ENCODE measurements around the gene INA. TPM values are rescaled to one million over a fixed set of nuclear protein-coding genes. Genes with fewer than 3 reads are reported as not detected.

The INA gene
- total and polyA plus RNA-seq, 12 donors, result 0.18 to 18.3 (median 6.8) TPM; not detected in 1

DNA sequence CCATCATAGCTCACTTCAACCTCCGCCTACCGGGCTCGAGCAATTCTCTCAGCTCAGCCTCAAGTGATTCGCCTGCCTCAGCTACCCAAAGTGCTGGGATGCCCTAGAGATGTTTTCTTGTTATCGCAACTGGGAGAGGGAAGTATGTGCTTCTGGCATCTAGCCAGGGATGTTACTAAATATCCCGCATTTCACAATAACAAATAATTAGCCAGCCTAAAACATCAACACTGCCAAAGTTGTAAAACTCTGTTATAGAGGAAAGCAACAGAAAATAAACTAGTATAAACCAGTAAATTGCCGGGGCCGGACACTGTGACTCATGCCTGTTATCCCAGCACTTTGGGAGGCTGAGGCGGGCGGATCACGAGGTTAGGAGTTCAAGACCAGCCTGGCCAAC, 7.2 kb downstream of the INA start:
- peaks cover 9% of the 10 kb centered on the region for H3K27me3 ChIP-seq
- no peak for DNase-seq
- no peaks in the 10 kb centered on the region for H3K36me3 ChIP-seq (replicated peaks in 1 of 2)
- intact Hi-C loops (cut with DNase I), result no loop called here
- TF ChIP-seq CTCF (IDR thresholded peaks at IDR 0.05), result no peak
- TF ChIP-seq POLR2A (IDR thresholded peaks at IDR 0.05), result no peak
- no peak overlapping the region for H3K4me3 ChIP-seq
- H3K9me3 ChIP-seq (replicated peaks in 1 of 3), result no peaks in the 10 kb centered on the region
- 65 to 74% (median 70%) methylated on average over 11 of the region's 11 CpGs for WGBS, 4 donors
- H3K4me1 ChIP-seq (replicated peaks in 1 of 2), result no peaks in the 10 kb centered on the region
- no peak overlapping the region for H3K27ac ChIP-seq

DNA sequence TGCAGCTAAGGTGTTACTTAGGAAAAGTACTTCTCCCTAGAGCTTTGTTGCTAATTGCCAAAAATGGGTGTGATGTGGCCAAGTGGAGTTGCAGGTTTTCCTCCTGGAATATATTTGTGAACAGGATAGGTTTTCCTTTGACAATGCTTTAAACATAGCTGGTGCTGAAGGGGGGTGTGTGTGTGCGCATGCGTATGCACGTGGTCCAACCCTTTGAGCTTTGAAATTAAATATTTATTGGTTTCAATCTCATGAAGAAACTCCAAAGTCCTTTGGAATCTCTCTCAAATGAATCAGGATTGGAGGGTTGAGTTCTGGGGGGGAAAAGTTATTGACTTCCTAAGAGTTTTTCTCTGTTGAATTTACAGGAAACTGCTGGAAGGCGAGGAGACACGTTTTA, 11.1 kb downstream of the INA start:
- Histone ChIP-seq H3K4me1 (replicated peaks in 1 of 2) (no peaks in the 10 kb centered on the region), H3K36me3 (replicated peaks in 1 of 2) (no peaks in the 10 kb centered on the region), H3K9me3 (replicated peaks in 1 of 3) (no peaks in the 10 kb centered on the region), H3K27ac (no peak overlapping the region), H3K4me3 (no peak overlapping the region), H3K27me3 (peaks cover 9% of the 10 kb centered on the region)
- TF ChIP-seq CTCF (IDR thresholded peaks at IDR 0.05), result no peak
- TF ChIP-seq POLR2A (IDR thresholded peaks at IDR 0.05), result no peak
- intact Hi-C loops (cut with DNase I), result no loop called here
- 79 to 85% (median 82%) methylated on average over 5 of the region's 5 CpGs for WGBS, 4 donors
- no peak for DNase-seq

DNA sequence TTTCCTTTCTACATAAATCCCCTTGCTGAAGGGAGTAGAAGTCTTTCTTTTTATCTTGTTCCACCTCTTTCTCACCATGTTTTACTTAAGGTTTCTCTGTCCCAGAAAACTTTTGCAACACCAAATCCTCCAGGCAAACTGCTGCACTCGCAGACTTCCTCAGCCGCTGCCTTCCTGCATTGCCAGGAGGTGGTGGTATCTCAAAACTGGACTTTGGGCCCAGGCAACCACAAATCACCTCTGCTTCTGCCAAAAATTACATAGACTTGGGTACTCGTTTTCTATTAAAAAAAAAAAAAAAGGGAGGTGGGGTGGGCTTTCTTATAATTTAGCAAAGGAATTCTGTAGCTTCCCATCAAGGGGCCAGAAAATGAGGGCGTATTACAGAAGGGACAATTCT, 14.7 kb downstream of the INA start:
- DNase-seq, result peak in 1 of 7 donors; percentile 24
- no peaks in the 10 kb centered on the region for H3K36me3 ChIP-seq (replicated peaks in 1 of 2)
- intact Hi-C loops (cut with DNase I), result no loop called here
- TF ChIP-seq CTCF (IDR thresholded peaks at IDR 0.05) (no peak), POLR2A (IDR thresholded peaks at IDR 0.05) (no peak)
- 77 to 86% (median 81%) methylated on average over 4 of the region's 4 CpGs for WGBS, 4 donors
- H3K9me3 ChIP-seq (replicated peaks in 1 of 3), result no peaks in the 10 kb centered on the region
- no peak overlapping the region for H3K27ac ChIP-seq
- H3K27me3 ChIP-seq, result peaks cover 7% of the 10 kb centered on the region
- no peaks in the 10 kb centered on the region for H3K4me1 ChIP-seq (replicated peaks in 1 of 2)
- no peak overlapping the region for H3K4me3 ChIP-seq

DNA sequence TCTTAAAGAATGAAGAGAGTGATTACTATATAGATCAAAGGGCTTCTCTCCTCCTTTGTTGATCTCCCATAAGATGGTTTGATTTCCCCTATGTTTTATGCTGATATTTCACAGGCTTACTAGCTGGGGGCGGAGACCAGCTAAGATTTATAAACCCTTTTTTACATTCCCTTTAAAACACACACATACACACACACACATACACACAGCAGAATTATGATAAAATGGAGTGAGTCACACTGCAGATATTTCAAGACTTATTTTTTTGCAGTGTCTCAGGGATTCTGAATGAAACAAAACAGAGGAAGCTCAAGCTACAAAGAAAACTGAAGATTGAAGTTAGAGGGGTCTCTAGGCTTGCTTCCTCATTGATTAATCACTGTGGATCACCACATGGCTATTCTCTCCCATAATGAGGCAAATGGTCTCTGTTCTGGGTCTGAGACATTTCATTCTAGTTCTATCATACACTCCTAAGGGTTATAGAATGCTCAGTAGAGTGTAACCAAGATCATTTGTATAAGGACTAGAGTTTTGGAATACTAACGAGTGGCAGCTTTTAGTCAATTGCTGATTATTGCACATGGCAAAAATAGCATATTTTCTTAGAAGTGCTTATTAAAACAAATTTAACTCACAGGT, 18.6 kb downstream of the INA start:
- no peaks in the 10 kb centered on the region for H3K4me1 ChIP-seq (replicated peaks in 1 of 2)
- no peak for DNase-seq
- H3K36me3 ChIP-seq (replicated peaks in 1 of 2), result no peaks in the 10 kb centered on the region
- no peaks in the 10 kb centered on the region for H3K27me3 ChIP-seq
- 46 to 57% (median 48%) methylated on average over 2 of the region's 2 CpGs for WGBS, 4 donors
- no peak overlapping the region for H3K27ac ChIP-seq
- no peaks in the 10 kb centered on the region for H3K9me3 ChIP-seq (replicated peaks in 1 of 3)
- H3K4me3 ChIP-seq, result no peak overlapping the region
- TF ChIP-seq POLR2A (IDR thresholded peaks at IDR 0.05) (no peak), CTCF (IDR thresholded peaks at IDR 0.05) (no peak)
- intact Hi-C loops (cut with DNase I), result no loop called here
